HG03025 (cell line): ENCODE measurements around the gene TAS2R41.
"Not testable (repeated sequence)": the region's sequence is repeated elsewhere in the genome, so short reads cannot be mapped to it uniquely, and the experiment has no call there.

Experiments used
- ATAC-seq: cut with Tn5 transposase; IDR thresholded peaks from one replicate; pipeline ENCODE4 v1.9.1; 2021; ENCODE audit warnings: mild to moderate bottlenecking, moderate library complexity; ENCODE audit not compliant: unreplicated experiment, low FRiP score

The TAS2R41 gene

DNA sequence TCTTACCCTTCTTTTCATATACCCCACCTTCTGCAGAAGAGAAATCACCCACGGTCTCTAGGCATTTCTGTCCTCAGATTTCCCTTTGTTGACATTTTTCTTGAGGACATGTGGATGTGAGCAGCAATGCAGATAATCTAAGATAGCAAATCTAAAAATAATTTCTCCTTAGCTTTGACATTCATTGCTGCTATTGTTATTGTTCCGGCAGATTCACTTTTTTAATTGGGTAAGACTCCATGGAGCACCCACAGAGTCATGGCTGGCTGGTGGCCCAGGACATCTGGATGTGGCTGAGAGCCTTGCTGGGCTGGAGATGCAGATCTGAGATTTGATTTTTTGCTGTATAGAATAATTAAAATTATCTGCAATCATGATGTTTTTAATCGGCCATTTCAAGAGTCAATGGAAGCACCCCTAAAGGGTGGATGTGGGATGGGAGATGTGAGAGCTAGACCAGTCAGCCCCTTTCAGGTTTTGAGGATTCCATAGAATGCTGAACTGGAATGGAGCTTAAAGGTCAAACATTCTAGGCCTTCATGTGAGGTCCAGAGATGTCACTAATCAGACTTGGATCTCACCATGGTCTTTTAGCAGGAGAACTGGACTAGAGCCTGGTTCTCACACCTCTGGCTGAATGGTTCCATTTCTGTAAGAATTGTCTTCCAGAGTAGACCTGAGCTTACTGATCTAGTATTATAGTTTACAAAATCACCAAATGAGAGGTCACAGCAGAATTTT is 37.5 kb downstream of the TAS2R41 start:
- no peak for ATAC-seq

DNA sequence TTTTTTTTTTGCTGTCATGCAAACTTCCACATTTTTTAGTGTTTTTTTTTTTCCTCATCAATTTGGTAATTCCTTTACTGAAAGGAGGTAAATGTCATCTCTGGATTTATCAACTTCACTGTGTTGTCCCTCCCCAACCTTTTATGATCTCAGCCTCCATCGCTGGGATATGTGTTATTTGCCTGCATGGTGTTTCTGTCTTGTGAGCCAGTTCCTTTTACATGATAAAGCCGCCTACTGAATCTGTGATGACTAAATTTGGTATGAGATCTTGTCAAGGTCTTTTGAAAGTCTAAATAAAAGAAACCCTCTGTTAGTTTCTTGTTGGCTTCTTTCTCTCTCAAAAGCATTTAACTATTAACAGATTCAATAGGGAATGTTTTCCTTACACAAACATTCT is 39.3 kb downstream of the TAS2R41 start:
- ATAC-seq, result no peak

DNA sequence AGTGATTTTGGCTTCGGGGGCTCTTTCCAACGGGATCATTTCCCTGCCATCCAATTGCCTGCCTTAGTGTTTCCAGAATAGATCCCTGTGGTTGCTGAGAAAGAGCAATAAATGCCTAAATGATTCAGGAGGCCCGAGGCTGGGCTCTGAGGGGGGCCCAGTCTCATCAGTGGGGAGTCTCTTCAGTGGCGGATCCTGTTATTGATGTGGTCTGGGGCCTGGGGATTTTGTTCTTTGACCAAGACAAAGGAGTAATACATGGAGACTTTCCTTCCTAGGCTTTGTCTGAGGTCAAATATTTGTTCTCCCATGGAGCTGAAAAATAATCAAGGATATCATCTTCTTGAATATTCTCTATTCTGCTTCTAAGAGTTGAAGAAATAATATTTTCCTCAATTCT is 40.8 kb downstream of the TAS2R41 start:
- ATAC-seq, result no peak

DNA sequence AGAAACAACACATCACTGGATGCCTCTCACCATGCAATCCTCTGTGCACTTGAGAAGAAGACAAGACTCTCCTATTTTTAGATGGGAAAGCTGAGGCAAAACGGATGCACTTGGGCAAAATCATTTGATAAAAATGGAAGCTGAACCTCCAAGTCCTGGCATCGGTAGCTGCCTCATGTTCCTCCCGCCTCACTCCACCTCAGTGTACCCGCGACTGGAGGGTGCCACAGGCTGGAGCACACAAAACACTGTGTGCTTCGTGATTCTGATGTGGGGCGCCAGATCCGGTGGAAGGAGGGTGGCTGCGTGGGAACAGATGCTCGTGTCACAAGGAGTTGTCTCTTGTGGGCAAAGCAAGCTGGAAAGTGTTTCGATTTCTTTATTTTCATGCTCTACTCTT is 41.3 kb downstream of the TAS2R41 start:
- ATAC-seq, result no peak

DNA sequence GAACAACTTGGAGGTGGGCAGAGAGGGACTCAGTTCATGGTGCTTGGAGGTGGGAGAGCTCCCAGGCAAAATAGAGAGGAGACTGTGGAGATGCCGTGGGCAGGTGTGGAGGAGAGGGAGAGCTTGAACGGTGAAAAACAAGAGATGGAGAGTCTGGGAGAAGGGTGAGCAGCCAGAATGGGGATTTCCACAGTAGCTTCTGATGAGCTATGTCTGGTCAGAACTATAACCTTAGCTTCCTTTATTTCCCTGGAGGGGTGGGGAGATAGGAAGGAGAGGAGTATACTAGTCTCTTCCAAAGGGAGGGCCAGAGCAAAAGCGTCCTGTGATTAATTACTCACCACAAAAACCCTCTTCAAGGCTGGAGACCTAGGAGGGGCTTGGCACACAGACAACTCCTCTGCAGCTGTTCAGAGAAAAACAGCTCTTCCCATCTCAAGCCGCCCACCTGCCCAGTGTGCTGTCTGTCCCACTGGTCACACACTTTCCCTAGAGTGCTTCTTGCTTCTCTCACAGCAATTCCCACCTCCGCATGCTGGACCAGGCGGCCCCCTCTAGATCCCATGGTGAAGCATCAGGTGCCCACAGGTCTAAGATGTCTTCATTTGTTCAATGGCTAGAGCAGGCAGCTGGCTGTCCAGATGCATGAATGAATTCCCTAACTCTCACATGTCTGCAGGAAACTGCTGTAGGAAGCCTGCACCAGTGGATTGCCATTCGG is 41.9 kb downstream of the TAS2R41 start:
- no peak for ATAC-seq

DNA sequence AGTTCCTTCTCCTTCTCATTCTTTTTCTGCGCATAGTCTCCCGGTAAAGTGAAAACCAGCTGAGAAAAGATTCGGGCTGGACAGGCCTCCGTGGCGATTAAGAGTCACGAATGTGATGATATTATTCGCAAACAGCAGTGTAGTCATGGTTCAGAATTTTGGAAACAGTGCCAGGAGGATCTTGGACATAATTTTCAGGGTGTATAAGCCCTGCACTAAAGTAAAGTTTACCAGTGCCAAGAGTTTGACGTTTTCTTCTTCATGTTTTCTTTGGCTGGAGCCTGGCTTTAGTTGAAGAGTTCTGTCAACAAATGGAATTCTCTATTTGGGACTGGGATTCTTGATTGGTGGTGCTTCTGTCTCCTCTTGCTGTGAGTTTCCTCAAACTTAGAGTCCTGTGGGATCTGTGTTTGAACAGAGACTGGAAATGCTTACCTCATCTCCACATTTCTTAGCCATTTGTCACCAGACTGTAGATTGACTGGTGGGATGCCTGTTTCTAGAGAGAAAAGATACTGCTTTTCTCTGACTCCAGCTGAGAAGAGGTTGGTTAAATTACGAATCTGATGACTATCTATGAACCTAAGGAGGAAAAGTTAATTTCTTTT is 44.7 kb downstream of the TAS2R41 start:
- ATAC-seq, result not testable (repeated sequence)
